Measurements from ENCODE around the gene ST6GALNAC2.

The ST6GALNAC2 gene

DNA sequence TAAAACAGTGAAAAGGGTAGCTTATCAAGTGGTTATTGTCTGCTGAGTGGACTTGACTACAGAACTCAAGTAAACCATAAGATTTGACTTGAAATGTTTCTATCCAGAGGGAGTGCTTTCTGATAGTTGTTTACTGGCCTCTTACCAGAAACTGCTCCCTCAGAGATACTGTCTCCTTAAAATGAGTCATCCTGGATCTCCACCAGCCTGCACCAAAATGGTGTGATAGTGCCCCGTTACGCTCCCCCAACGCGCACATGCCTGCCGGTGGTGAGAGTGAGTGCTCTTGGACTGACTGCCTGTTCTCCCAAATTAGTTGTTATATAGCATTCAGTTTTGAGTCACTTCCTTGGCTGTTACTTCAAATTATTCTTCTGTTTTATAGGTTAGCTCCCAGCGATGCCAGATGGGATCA lies 22.9 kb downstream of the ST6GALNAC2 start:
- Histone ChIP-seq H3F3A (ENCODE audit: control insufficient read depth, insufficient read depth) (peaks cover 40% of the 10 kb centered on the region), H3K9me2 (replicated peaks; ENCODE audit: control insufficient read depth, low read length) (no peaks in the 10 kb centered on the region), H3K4me2 (ENCODE audit: low read length) (no peak overlapping the region), H3K27ac (ENCODE audit: low read depth, low read length) (no peak overlapping the region), H3K79me2 (ENCODE audit: control insufficient read depth, low read length) (peaks cover 50% of the 10 kb centered on the region), H3K27me3 (ENCODE audit: control insufficient read depth, low read length) (no peaks in the 10 kb centered on the region), H3K4me1 (ENCODE audit: control insufficient read depth, low read length) (peaks cover 48% of the 10 kb centered on the region), H3K4me3 (ENCODE audit: low read length) (no peak overlapping the region), H4K20me1 (ENCODE audit: control insufficient read depth, insufficient read depth, low read depth, low read length) (peaks cover 36% of the 10 kb centered on the region; the same call in 1 of the 2 replicates), H3K36me3 (ENCODE audit: control insufficient read depth, low read length) (peaks cover 88% of the 10 kb centered on the region), H3K9me3 (ENCODE audit: control insufficient read depth, insufficient read depth, low read length) (no peaks in the 10 kb centered on the region)
- TF ChIP-seq CTCF (IDR thresholded peaks at IDR 0.05; ENCODE audit: low read depth, low read length, poor library complexity, severe bottlenecking), result no peak
- TF ChIP-seq EZH2phosphoT487 (IDR thresholded peaks at IDR 0.05; ENCODE audit: borderline replicate concordance, low read length), result no peak

DNA sequence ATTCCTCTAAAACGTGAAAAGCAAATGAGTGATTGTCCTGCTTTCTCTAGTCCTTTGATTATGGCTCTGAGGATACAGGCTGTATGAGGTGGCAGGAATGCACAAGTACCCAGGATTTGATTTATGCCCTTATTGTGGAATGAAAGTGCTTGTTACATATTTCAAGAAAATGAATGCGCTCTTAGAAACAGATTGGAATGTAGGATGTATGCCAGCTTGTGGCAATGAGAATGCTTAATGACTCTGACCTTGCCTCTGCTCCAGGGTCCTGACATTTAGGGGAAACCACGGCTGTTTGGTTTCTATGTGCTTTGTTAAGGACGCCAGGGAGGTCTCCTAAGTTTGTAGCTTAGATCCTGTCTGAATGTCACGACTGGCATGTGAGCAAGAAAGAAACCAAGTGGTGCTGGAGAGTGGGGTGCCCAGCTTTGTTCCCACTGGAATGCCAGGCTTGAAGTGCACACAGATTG lies 23.8 kb downstream of the ST6GALNAC2 start:
- Histone ChIP-seq H3K4me3 (ENCODE audit: low read length) (no peak overlapping the region), H3K27me3 (ENCODE audit: control insufficient read depth, low read length) (no peaks in the 10 kb centered on the region), H3F3A (ENCODE audit: control insufficient read depth, insufficient read depth) (peaks cover 31% of the 10 kb centered on the region), H3K4me2 (ENCODE audit: low read length) (peak overlapping the region; percentile 69; the same call in 1 of the 2 replicates), H3K4me1 (ENCODE audit: control insufficient read depth, low read length) (peaks cover 40% of the 10 kb centered on the region), H3K36me3 (ENCODE audit: control insufficient read depth, low read length) (peaks cover 81% of the 10 kb centered on the region), H3K9me3 (ENCODE audit: control insufficient read depth, insufficient read depth, low read length) (no peaks in the 10 kb centered on the region), H3K27ac (ENCODE audit: low read depth, low read length) (no peak overlapping the region), H4K20me1 (ENCODE audit: control insufficient read depth, insufficient read depth, low read depth, low read length) (peaks cover 36% of the 10 kb centered on the region; the same call in 1 of the 2 replicates), H3K79me2 (ENCODE audit: control insufficient read depth, low read length) (peaks cover 58% of the 10 kb centered on the region), H3K9me2 (replicated peaks; ENCODE audit: control insufficient read depth, low read length) (no peaks in the 10 kb centered on the region)
- TF ChIP-seq EZH2phosphoT487 (IDR thresholded peaks at IDR 0.05; ENCODE audit: borderline replicate concordance, low read length), result no peak
- TF ChIP-seq CTCF (IDR thresholded peaks at IDR 0.05; ENCODE audit: low read depth, low read length, poor library complexity, severe bottlenecking), result no peak

DNA sequence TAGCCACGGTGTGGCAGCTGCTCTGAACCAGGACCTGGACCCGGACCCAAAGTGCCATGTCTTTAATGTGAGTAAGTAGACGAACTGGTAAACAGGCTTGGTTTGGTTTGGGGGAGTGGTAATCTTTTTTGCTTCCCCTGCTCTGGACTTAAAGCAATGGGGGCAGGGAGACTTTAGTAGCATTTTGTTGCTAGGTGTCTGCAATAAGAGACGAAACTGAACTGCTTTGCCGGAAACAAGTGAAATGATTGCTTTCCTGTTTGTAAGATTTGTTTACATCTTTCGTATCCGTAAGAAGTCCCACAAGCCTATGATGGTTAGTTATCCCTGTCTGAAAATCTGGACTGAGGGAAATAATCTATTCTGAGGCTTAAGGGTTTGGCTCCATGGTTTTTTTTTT lies 24.3 kb downstream of the ST6GALNAC2 start:
- peak overlapping the region; percentile 69 for H3K4me2 ChIP-seq (ENCODE audit: low read length)
- no peaks in the 10 kb centered on the region for H3K9me3 ChIP-seq (ENCODE audit: control insufficient read depth, insufficient read depth, low read length)
- no peak overlapping the region for H3K27ac ChIP-seq (ENCODE audit: low read depth, low read length)
- H3K27me3 ChIP-seq (ENCODE audit: control insufficient read depth, low read length), result no peaks in the 10 kb centered on the region
- peaks cover 36% of the 10 kb centered on the region; the same call in 1 of the 2 replicates for H4K20me1 ChIP-seq (ENCODE audit: control insufficient read depth, insufficient read depth, low read depth, low read length)
- TF ChIP-seq CTCF (IDR thresholded peaks at IDR 0.05; ENCODE audit: low read depth, low read length, poor library complexity, severe bottlenecking), result no peak
- TF ChIP-seq EZH2phosphoT487 (IDR thresholded peaks at IDR 0.05; ENCODE audit: borderline replicate concordance, low read length), result no peak
- peaks cover 76% of the 10 kb centered on the region for H3K36me3 ChIP-seq (ENCODE audit: control insufficient read depth, low read length)
- H3K79me2 ChIP-seq (ENCODE audit: control insufficient read depth, low read length), result peaks cover 63% of the 10 kb centered on the region
- peak overlapping the region; percentile 10; the same call in 1 of the 2 replicates for H3K4me3 ChIP-seq (ENCODE audit: low read length)
- H3K4me1 ChIP-seq (ENCODE audit: control insufficient read depth, low read length), result peaks cover 44% of the 10 kb centered on the region
- no peaks in the 10 kb centered on the region for H3K9me2 ChIP-seq (replicated peaks; ENCODE audit: control insufficient read depth, low read length)
- peaks cover 26% of the 10 kb centered on the region for H3F3A ChIP-seq (ENCODE audit: control insufficient read depth, insufficient read depth)
